NCI-H1417 treated with DMSO at 0.1 percent for 48 hours (cell line): Measurements from ENCODE around the gene ROCK1.
"Not testable (repeated sequence)": the region's sequence is repeated elsewhere in the genome, so short reads cannot be mapped to it uniquely, and the experiment has no call there.

ENCODE experiments used
- DNase-seq: peaks from one replicate; lab custom pipeline; 2025; lab: John Stamatoyannopoulos, UW

Gene ROCK1

DNA sequence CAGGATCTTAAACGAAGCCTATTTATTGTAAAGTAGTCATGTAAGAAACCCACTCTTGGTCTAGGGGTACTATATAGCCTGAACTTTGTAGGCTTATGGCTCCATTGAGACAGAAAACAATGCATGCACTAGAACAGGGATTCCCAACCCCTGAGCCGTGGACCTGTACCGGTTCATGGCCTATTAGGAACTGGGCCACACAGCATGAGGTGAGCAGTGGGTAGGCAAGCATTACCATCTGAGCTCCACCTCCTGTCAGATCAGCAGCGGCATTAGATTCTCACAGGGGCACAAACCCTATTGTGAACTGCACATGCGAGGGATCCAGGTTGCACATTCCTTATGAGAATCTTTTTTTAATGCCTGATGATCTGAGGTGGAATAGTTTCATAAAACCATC, 59.2 kb downstream of the ROCK1 start:
- DNase-seq, result no peak

DNA sequence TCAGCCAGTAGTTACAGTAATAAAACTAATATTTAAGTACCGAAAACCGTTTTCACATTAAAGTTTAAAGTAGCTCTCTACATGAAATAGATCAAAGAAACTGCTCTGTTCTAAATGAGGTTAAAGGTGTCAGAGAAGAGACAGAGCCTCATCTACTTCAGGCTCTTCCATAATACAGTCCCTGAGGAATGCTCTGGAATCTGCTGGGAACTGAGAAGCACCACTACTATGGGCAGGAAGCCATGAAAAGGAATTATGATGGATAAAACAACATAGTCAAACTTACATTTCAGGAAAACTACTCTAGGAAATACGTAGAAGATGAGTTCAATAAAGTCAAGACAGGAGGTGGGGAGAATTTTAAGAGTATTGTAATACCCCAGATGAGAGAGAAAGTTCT, 60.0 kb downstream of the ROCK1 start:
- no peak for DNase-seq

- no peak for DNase-seq
These were observed 62.3 kb downstream of the ROCK1 start for GRCh38 chr18:21049306-21049705.

GRCh38 chr18:21047126-21047525, 64.5 kb downstream of the ROCK1 start:
- DNase-seq, result no peak

DNA sequence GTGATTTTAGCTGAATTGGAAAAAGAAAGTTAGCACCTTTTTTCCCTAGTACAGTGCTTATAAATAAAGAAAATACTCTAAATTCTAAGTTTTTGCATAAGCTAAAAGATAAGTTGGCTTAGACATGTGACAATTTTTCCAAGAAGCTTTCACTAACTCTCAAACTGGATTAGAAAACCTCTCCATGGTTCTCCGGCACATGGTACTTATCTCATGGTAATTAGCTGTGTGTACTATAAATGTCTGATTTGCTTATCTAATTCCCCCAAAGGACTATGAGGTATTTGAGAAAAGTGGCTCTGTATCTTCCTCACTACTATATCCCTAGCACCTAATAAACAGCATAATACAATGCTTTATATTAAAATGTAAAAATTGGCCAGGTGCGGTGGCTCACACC, 71.1 kb downstream of the ROCK1 start:
- no peak for DNase-seq

DNA sequence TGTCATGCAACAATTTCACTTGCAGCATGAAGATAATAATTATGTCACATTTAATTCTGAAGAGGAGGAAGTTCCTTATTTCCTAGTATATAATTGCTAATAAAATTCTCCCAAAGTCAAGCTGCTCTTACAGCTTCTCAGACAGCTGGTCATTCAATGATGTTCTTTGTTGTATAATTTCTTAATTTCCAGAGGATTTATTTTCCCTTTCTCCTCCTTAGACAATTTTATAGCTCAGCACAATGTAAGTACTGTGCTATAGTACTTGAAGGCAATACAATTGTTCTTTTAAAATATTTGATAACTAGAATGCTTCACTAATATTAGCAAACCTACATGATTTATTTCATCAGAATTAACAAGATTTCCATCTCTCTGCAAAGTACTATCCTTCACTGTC, 73.4 kb downstream of the ROCK1 start:
- DNase-seq, result no peak

DNA sequence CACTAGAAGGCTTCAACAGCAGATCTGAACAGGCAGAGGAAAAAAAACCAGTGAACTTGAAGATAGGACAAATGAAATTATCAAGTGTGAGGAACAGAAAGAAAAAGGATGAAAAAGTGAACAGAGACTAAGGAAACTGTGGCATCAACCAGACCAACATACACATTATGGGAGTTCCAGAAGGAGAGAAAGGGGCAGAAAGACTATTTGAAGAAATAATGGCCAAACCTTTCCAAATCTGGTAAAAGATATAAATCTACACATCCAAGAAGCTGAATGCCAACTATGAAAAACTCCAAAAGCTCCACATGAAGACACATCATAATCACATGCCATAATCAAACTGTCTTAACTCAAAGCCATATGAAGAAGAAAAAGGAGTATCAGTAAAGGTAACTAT, 79.8 kb downstream of the ROCK1 start:
- no peak for DNase-seq

DNA sequence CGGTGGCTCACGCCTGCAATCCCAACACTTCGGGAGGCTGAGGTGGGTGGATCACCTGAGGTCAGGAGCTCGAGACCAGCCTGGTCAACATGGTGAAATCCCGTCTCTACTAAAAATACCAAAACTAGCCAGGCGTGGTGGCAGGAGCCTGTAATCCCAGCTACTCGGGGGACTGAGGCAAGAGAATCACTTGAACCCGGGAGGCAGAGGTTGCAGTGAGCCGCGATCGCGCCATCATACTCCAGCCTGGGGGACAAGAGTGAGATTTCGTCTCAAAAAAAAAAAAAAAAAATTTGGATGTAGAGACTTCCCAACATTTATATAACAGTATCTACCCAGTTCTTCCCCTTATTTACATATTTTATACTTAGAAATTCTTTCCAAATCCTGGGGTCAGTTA, 93.4 kb downstream of the ROCK1 start:
- not testable (repeated sequence) for DNase-seq

GRCh38 chr18:21012308-21012707, 99.3 kb downstream of the ROCK1 start:
- no peak for DNase-seq

DNA sequence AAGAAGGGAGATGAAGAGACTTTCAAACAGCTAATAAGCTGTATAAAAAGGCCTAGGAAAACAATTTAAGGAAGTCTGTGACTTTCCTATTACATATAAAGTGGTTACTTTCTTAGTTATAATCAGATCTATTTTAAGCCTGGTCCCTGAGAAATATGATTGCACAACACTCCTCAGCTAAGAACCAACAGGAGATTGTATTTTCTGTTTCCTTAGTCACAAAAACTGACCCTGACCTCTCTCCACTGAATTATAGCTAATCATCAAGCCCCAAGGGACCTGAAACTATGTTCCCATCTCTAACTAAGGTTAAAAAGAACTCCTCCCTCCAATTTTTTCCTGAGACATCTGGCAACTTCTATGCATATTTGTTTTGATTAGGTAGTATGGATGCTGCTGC, 106.9 kb downstream of the ROCK1 start:
- no peak for DNase-seq

DNA sequence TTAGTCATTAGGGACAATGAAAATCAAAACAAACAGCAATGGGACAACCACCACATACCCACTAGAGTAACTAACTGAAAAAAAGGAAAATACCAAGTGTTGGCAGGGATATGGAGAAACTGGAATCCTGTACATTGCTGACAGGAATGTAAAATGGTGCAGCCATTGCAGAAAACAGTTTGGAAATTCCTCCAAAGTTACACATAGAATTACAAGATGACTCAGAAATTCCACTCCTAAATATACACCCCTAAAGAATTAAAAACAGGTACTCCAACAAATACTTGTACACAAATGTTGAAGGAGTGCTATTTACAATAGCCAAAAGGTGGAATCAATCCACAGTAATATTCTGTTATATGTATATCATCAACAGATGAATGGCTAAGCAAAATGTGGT, 110.9 kb downstream of the ROCK1 start:
- DNase-seq, result no peak

DNA sequence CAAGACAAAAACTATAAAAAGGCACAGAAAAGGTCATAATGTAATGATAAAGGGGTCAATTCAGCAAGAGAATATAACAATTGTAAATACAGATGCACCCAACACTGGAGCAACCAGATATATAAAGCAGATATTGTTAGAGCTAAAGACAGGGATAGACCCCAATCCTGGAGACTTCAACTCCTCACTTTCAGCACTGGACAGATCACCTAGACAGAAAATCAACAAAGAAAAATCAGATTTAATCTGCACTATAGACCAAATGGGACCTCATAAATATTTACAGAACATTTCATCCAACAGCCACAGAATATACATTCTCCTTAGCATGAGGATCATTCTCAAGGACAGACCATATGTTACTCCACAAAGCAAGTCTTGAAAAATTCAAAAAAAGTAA, 114.2 kb downstream of the ROCK1 start:
- DNase-seq, result no peak

GRCh38 chr18:20996418-20996817, 115.2 kb downstream of the ROCK1 start:
- no peak for DNase-seq

DNA sequence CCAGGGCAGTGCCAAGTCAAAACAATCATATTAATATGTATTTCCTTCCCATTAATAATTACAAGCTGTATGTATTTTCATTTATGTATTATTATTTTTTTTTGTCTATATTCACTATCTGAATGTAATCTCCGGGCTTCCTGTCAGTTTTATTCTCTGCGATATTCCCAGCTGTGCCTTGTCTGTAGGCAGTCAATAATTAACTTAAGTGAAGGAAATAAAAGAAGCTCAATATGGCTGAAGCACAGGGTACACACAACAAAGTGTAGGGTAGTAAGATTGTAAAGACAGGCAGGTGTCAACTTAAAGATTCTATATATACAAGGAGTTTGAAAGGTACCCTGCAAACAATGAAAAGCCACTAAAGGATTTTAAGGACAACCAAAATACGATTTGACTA, 122.9 kb downstream of the ROCK1 start:
- no peak for DNase-seq

DNA sequence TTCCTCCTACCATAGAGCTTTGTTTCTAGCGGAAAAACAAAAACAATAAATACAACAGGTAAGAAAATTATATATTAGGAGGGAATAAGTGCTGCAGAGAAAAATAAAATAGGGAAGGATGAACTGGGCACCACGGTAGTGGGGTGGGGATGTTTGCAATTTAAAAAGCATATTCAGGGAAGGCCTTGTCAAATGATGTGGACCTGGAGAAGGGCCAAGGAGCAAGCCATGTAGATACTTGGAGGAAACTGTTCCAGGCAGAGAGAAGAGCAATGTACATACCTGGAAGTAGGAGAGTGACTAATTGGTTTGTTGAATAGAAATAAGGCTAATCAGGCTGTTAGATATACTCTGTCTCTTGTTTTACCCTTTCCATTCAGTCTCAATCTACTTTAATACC, 136.5 kb downstream of the ROCK1 start:
- no peak for DNase-seq

DNA sequence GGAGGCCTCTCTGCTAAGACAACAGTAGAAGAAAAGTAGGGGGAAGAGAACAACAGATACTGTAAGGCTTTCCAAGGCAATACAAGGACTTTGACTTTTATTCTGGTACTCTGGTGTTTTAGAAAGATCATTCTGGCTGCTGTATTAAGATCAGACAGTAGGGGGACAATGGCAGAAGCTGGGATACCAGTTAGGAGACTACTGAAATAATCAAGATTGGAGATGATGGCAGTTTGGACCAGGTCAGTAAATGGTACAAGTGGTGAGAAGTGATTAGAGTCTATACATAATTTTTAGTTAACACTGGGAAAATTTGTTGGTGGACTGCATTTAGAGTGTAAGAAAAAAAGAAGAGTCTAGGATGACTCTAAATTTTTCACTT, 139.7 kb downstream of the ROCK1 start:
- DNase-seq, result no peak

GRCh38 chr18:20966795-20967194, 144.8 kb downstream of the ROCK1 start:
- DNase-seq, result no peak

GRCh38 chr18:20963027-20963426, 148.6 kb downstream of the ROCK1 start:
- no peak for DNase-seq

GRCh38 chr18:20960735-20961134, 150.9 kb downstream of the ROCK1 start:
- DNase-seq, result no peak

DNA sequence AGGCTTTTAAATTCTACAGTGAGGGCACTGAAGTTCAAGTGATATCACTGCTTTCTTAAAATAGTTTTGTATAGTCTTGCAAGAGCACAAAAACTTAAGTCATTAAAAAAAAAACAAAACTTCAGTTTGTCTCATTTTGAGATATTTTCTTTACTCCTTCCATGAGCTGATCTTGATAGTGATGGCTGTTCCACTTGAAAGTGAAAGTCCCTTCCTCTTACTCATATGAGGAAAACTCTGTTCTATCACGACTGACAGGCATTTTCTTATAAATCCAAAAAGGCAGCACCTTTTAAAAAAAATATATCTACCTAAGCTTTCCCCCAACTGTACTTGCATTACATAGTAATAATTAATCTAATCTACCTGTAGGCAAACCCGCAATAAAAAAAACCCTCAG, 160.8 kb downstream of the ROCK1 start:
- not testable (repeated sequence) for DNase-seq
